Measurements from ENCODE around the gene SALL4.
"Not testable (repeated sequence)": the region's sequence is repeated elsewhere in the genome, so short reads cannot be mapped to it uniquely, and the experiment has no call there.

SALL4 gene

DNA sequence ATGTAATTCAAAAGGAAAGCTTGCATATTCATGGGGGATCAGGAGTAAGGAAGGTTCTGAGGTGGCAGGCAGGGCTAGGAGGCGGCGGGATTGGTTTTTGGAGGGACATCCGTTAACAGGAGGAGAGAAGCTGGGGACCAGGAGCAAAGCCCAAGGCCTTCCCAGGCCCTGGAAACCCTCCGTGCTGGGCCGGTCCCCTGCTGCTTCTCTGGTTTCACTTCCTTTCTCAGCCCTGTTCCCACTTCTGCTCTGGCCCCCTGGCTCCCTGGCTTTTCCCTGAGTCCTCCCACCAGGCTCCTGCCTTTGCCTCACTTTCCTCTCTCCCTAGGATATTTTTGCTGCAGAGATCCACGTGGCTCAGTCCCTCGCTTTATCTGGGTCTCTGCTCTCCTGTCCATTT, 26.4 kb upstream of the SALL4 start:
- Histone ChIP-seq H2AFZ (ENCODE audit: low read depth, low read length, severe bottlenecking) (no peak overlapping the region), H3K9ac (ENCODE audit: low read length) (no peak overlapping the region), H3K4me2 (ENCODE audit: low read depth, low read length, poor library complexity, severe bottlenecking) (no peak overlapping the region)

DNA sequence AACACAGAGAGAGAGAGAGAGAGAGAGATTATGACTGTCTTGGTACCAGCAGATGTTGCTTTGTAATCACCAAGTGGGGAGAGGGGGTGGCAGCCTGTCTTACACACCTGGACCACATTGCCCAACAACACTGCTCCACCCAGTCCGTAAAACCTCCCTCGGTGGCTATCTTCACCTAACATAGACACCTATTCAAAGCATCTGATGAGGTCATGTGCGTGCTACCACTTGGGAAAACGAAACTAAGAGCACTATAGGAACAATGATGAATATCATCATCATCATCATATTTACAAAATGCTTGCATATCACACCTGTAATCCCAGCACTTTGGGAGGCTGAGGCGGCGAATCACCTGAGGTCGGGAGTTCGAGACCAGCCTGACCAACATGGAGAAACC, 24.1 kb upstream of the SALL4 start:
- Histone ChIP-seq H3K4me3 (ENCODE audit: insufficient read depth, low read length, poor library complexity, severe bottlenecking) (no peak overlapping the region), H3K4me2 (ENCODE audit: low read depth, low read length, poor library complexity, severe bottlenecking) (no peak overlapping the region), H3F3A (ENCODE audit: insufficient read depth) (no peaks in the 10 kb centered on the region), H3K9me3 (ENCODE audit: insufficient read depth, low read length) (no peaks in the 10 kb centered on the region), H3K27ac (ENCODE audit: low read depth, low read length) (no peak overlapping the region), H3K9ac (ENCODE audit: low read length) (no peak overlapping the region), H3K79me2 (ENCODE audit: insufficient read depth, low read length) (no peaks in the 10 kb centered on the region), H3K36me3 (ENCODE audit: low read length) (no peaks in the 10 kb centered on the region), H3K27me3 (ENCODE audit: low read length) (no peaks in the 10 kb centered on the region), H2AFZ (ENCODE audit: low read depth, low read length, severe bottlenecking) (no peak overlapping the region), H3K9me2 (replicated peaks; ENCODE audit: insufficient read depth, low read length) (no peaks in the 10 kb centered on the region), H4K20me1 (ENCODE audit: low read depth, low read length) (no peaks in the 10 kb centered on the region)
- no peak for TF ChIP-seq EZH2phosphoT487 (conservative IDR thresholded peaks at IDR 0.05; ENCODE audit: low read length)
- TF ChIP-seq, protein P1, sequence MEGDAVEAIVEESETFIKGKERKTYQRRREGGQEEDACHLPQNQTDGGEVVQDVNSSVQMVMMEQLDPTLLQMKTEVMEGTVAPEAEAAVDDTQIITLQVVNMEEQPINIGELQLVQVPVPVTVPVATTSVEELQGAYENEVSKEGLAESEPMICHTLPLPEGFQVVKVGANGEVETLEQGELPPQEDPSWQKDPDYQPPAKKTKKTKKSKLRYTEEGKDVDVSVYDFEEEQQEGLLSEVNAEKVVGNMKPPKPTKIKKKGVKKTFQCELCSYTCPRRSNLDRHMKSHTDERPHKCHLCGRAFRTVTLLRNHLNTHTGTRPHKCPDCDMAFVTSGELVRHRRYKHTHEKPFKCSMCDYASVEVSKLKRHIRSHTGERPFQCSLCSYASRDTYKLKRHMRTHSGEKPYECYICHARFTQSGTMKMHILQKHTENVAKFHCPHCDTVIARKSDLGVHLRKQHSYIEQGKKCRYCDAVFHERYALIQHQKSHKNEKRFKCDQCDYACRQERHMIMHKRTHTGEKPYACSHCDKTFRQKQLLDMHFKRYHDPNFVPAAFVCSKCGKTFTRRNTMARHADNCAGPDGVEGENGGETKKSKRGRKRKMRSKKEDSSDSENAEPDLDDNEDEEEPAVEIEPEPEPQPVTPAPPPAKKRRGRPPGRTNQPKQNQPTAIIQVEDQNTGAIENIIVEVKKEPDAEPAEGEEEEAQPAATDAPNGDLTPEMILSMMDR (IDR thresholded peaks at IDR 0.05; ENCODE audit: insufficient read depth, low read length, poor library complexity, severe bottlenecking) = no peak

More for the DNA sequence above, 26.4 kb upstream of the SALL4 start:
- no peaks in the 10 kb centered on the region for H3K9me2 ChIP-seq (replicated peaks; ENCODE audit: insufficient read depth, low read length)
- no peaks in the 10 kb centered on the region for H3K79me2 ChIP-seq (ENCODE audit: insufficient read depth, low read length)
- H3F3A ChIP-seq (ENCODE audit: insufficient read depth) = no peaks in the 10 kb centered on the region
- no peaks in the 10 kb centered on the region for H3K27me3 ChIP-seq (ENCODE audit: low read length)
- no peaks in the 10 kb centered on the region for H3K36me3 ChIP-seq (ENCODE audit: low read length)
- no peaks in the 10 kb centered on the region for H4K20me1 ChIP-seq (ENCODE audit: low read depth, low read length)
- no peaks in the 10 kb centered on the region for H3K9me3 ChIP-seq (ENCODE audit: insufficient read depth, low read length)
- no peak overlapping the region for H3K27ac ChIP-seq (ENCODE audit: low read depth, low read length)
- no peak for TF ChIP-seq EZH2phosphoT487 (conservative IDR thresholded peaks at IDR 0.05; ENCODE audit: low read length)
- TF ChIP-seq, protein P1 (IDR thresholded peaks at IDR 0.05; ENCODE audit: insufficient read depth, low read length, poor library complexity, severe bottlenecking) = no peak
- H3K4me3 ChIP-seq (ENCODE audit: insufficient read depth, low read length, poor library complexity, severe bottlenecking) = no peak overlapping the region

DNA sequence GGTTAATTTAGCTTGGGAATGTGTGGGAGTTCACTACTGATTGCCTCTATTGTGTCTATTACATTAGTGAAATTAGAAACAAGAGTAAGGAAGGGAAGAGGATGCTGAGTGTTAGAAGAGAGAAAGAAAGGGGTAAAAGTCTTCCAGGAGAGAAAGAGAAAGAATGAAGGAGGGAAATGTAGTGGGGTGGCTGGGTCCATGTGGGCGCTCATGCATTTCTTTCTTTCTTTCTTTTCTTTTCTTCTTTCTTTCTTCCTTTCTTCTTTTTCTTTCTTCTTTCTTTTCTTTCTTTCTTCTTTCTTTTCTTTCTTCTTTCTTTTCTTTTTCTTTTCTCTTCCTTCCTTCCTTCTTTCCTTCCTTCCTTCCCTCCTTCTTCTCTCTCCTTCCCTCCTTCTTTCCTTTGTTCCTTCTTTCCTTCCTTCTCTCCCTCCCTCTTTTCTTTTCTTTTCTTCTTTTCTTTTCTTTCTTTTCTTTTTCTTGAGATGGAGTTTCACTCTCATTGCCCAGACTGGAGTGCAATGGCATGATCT, 16.2 kb upstream of the SALL4 start:
- H4K20me1 ChIP-seq (ENCODE audit: low read depth, low read length) = no peaks in the 10 kb centered on the region
- no peak overlapping the region for H3K4me2 ChIP-seq (ENCODE audit: low read depth, low read length, poor library complexity, severe bottlenecking)
- H3K27me3 ChIP-seq (ENCODE audit: low read length) = no peaks in the 10 kb centered on the region
- no peak overlapping the region for H3K9ac ChIP-seq (ENCODE audit: low read length)
- H3K27ac ChIP-seq (ENCODE audit: low read depth, low read length) = no peak overlapping the region
- H3K9me3 ChIP-seq (ENCODE audit: insufficient read depth, low read length) = no peaks in the 10 kb centered on the region
- no peak for TF ChIP-seq EZH2phosphoT487 (conservative IDR thresholded peaks at IDR 0.05; ENCODE audit: low read length)
- TF ChIP-seq, protein P1 (IDR thresholded peaks at IDR 0.05; ENCODE audit: insufficient read depth, low read length, poor library complexity, severe bottlenecking) = no peak
- no peaks in the 10 kb centered on the region for H3F3A ChIP-seq (ENCODE audit: insufficient read depth)
- H3K79me2 ChIP-seq (ENCODE audit: insufficient read depth, low read length) = no peaks in the 10 kb centered on the region
- no peak overlapping the region for H2AFZ ChIP-seq (ENCODE audit: low read depth, low read length, severe bottlenecking)
- H3K36me3 ChIP-seq (ENCODE audit: low read length) = no peaks in the 10 kb centered on the region
- H3K9me2 ChIP-seq (replicated peaks; ENCODE audit: insufficient read depth, low read length) = no peaks in the 10 kb centered on the region
- no peak overlapping the region for H3K4me3 ChIP-seq (ENCODE audit: insufficient read depth, low read length, poor library complexity, severe bottlenecking)

DNA sequence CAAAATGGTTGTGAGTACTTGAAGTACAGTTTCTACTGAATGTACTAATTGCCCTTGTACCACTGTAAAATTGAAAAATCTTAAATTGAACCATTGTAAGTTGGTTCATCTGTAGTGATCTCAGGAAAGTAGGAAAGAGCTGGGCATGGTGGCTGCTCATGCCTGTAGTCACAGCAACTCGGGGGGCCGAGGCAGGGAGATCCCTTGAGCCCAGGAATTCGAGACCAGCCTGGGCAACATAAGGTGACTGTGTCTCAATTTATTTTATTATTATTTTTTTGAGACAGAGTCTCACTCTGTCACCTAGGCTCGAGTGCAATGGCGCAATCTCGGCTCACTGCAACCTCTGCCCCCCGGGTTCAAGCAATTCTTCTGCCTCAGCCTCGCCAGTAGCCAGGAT, 14.5 kb upstream of the SALL4 start:
- H3K4me2 ChIP-seq (ENCODE audit: low read depth, low read length, poor library complexity, severe bottlenecking); H2AFZ ChIP-seq (ENCODE audit: low read depth, low read length, severe bottlenecking); H3F3A ChIP-seq (ENCODE audit: insufficient read depth): not testable (repeated sequence)

More for the DNA sequence above, 14.5 kb upstream of the SALL4 start:
- not testable (repeated sequence) for H3K9me2 ChIP-seq (replicated peaks; ENCODE audit: insufficient read depth, low read length); H3K9ac ChIP-seq (ENCODE audit: low read length); H3K9me3 ChIP-seq (ENCODE audit: insufficient read depth, low read length); H3K36me3 ChIP-seq (ENCODE audit: low read length); H3K79me2 ChIP-seq (ENCODE audit: insufficient read depth, low read length); H3K27me3 ChIP-seq (ENCODE audit: low read length); H4K20me1 ChIP-seq (ENCODE audit: low read depth, low read length); H3K27ac ChIP-seq (ENCODE audit: low read depth, low read length); H3K4me3 ChIP-seq (ENCODE audit: insufficient read depth, low read length, poor library complexity, severe bottlenecking)
